Measurements from ENCODE around the gene CTIF.

CTIF gene

DNA sequence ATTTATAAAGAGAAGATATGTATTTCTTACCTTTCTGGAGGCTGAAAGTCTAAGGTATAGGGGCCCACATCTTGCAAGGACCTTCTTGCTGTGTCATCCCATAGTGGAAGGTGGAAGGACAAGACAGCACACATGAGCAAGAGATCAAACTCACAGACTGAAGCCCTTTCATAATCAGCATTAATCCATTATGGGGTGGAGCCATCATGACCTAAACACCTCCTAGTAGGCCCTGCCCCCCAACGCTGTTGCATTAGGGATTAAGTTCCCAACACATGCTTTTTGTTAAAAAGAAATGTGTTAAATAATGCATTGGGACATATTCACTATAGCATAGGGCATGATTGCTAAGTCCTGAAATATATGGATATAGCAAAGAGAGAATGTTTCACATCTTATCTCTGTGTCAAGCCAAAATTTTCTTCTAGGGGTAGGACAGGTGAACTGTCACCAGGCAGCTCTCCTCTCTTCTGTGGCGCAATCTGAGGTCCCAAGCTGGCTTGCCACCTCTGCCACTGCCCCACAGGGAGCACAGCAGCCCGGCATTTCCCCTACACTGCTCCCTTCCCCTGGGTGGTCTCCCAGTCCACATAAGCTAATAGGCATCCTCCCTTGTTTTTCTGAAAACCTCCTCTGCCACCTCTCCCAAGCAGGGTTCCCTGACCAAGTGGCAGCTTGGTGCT, 8.3 kb upstream of the CTIF start:
- DNase-seq (ENCODE audit: low read depth, low spot score), result no peak
- Histone ChIP-seq H3K27ac (no peak overlapping the region), H3K9me3 (ENCODE audit: low read depth, low read length) (no peaks in the 10 kb centered on the region), H3K9ac (ENCODE audit: insufficient read length) (no peak overlapping the region), H3K36me3 (ENCODE audit: insufficient read depth, low read length) (no peaks in the 10 kb centered on the region), H3K4me3 (no peak overlapping the region)
- TF ChIP-seq EZH2 (IDR thresholded peaks at IDR 0.05), result no peak
- TF ChIP-seq POLR2AphosphoS5 (IDR thresholded peaks at IDR 0.05; ENCODE audit: borderline replicate concordance, low read depth, low read length), result no peak
- TF ChIP-seq FOXP2 (optimal IDR thresholded peaks at IDR 0.05; ENCODE audit: control extremely low read depth, extremely low read length, insufficient read depth), result no peak

DNA sequence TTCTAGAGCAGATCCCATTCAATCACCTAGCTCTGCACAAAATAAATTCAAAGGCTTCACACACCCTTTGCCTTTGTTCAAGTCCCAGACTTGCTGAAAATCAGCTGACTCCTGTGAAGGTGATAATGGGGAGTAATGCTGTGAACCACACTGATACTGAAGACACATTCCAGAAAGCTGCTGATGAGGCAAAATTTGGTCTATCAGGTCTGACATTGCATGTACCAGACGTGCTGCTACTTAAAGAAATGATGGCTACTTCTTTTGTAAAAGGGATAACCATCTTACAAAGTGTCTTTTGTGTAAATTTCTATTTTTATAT, 7.8 kb upstream of the CTIF start:
- no peaks in the 10 kb centered on the region for H3K9me3 ChIP-seq (ENCODE audit: low read depth, low read length)
- TF ChIP-seq POLR2AphosphoS5 (IDR thresholded peaks at IDR 0.05; ENCODE audit: borderline replicate concordance, low read depth, low read length) (no peak), FOXP2 (optimal IDR thresholded peaks at IDR 0.05; ENCODE audit: control extremely low read depth, extremely low read length, insufficient read depth) (no peak), EZH2 (IDR thresholded peaks at IDR 0.05) (no peak)
- DNase-seq (ENCODE audit: low read depth, low spot score), result no peak
- H3K9ac ChIP-seq (ENCODE audit: insufficient read length), result no peak overlapping the region
- no peak overlapping the region for H3K27ac ChIP-seq
- H3K36me3 ChIP-seq (ENCODE audit: insufficient read depth, low read length), result no peaks in the 10 kb centered on the region
- no peak overlapping the region for H3K4me3 ChIP-seq

DNA sequence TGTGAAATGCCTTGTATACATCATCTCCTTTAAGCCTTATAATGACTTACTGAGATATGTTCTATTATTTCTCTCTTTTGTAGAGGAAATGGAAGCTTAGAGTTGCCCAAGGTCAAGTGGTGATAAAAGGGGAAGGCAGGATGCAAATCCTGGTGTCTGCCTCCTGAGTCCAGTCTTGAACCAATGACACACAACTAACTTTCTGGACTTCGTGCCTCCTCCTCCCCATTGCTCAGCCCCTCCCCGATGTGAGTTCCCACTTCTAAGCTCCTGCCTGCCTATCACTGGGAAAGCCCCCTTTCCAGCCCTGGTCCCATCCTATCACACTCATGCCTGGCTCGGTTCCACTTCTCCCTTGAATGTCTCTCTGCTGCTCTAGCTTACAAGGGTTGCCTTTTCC, 6.9 kb upstream of the CTIF start:
- no peaks in the 10 kb centered on the region for H3K9me3 ChIP-seq (ENCODE audit: low read depth, low read length)
- TF ChIP-seq POLR2AphosphoS5 (IDR thresholded peaks at IDR 0.05; ENCODE audit: borderline replicate concordance, low read depth, low read length) (no peak), EZH2 (IDR thresholded peaks at IDR 0.05) (no peak), FOXP2 (optimal IDR thresholded peaks at IDR 0.05; ENCODE audit: control extremely low read depth, extremely low read length, insufficient read depth) (no peak)
- no peaks in the 10 kb centered on the region for H3K36me3 ChIP-seq (ENCODE audit: insufficient read depth, low read length)
- no peak overlapping the region for H3K9ac ChIP-seq (ENCODE audit: insufficient read length)
- H3K27ac ChIP-seq, result no peak overlapping the region
- no peak overlapping the region for H3K4me3 ChIP-seq
- DNase-seq (ENCODE audit: low read depth, low spot score), result no peak

DNA sequence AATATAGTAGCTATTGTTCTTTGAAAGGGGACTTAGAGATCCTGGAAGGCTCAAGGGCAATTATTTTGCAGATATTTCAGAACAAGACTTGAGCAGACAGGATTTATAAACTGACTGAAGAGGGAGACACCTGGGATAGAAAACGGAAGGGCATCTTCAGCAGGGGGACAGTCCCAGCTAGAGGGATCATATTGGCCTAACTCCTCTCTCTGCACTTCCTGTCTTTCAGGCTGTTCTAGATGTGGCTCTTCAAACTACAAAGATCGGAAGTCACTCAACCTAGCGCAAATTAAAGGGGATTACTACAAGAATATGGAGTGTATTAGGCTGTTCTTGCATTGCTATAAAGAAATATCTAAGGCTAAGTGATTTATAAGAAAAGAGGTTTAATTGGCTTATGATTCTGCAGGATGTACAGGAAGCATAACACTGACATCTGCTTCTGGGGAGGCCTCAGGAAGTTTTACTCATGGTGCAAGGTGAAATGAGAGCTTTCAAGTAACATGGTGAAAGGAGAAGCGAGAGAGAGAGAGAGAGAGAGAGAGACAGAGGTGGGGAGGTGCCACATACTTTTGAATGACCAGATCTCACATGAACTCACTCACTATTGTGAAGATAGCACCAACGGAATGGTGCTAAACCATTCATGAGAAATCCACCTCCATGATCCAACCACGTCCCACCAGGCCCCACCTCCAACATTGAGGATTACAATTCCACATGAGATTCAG, 5.3 kb upstream of the CTIF start:
- TF ChIP-seq EZH2 (IDR thresholded peaks at IDR 0.05) (no peak), FOXP2 (optimal IDR thresholded peaks at IDR 0.05; ENCODE audit: control extremely low read depth, extremely low read length, insufficient read depth) (no peak), POLR2AphosphoS5 (IDR thresholded peaks at IDR 0.05; ENCODE audit: borderline replicate concordance, low read depth, low read length) (no peak)
- no peaks in the 10 kb centered on the region for H3K9me3 ChIP-seq (ENCODE audit: low read depth, low read length)
- no peak for DNase-seq (ENCODE audit: low read depth, low spot score)
- H3K36me3 ChIP-seq (ENCODE audit: insufficient read depth, low read length), result no peaks in the 10 kb centered on the region
- H3K9ac ChIP-seq (ENCODE audit: insufficient read length), result no peak overlapping the region
- H3K27ac ChIP-seq, result no peak overlapping the region
- H3K4me3 ChIP-seq, result no peak overlapping the region

DNA sequence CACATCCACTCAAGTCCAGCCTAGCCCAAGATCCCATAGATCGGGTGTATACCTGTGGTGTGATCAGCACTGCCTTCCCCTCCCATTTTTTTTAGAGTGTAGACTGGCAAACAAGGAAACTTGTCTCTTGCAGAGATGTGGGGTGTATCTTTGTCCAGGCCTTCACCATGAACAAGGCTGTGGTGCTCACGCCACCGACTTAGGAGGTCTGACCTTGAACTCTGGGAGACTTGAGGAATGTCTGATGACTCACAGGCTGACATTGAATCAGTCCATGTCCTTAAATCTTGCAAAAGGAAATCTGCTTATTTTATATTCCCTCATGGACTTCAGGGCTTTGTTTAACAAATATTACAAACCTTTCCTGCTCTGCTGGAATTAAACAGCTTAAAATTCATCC, 4.5 kb upstream of the CTIF start:
- Histone ChIP-seq H3K4me3 (no peak overlapping the region), H3K9ac (ENCODE audit: insufficient read length) (no peak overlapping the region), H3K9me3 (ENCODE audit: low read depth, low read length) (no peaks in the 10 kb centered on the region), H3K36me3 (ENCODE audit: insufficient read depth, low read length) (no peaks in the 10 kb centered on the region), H3K27ac (no peak overlapping the region)
- TF ChIP-seq POLR2AphosphoS5 (IDR thresholded peaks at IDR 0.05; ENCODE audit: borderline replicate concordance, low read depth, low read length), result no peak
- TF ChIP-seq FOXP2 (optimal IDR thresholded peaks at IDR 0.05; ENCODE audit: control extremely low read depth, extremely low read length, insufficient read depth), result no peak
- no peak for TF ChIP-seq EZH2 (IDR thresholded peaks at IDR 0.05)
- DNase-seq (ENCODE audit: low read depth, low spot score), result no peak

DNA sequence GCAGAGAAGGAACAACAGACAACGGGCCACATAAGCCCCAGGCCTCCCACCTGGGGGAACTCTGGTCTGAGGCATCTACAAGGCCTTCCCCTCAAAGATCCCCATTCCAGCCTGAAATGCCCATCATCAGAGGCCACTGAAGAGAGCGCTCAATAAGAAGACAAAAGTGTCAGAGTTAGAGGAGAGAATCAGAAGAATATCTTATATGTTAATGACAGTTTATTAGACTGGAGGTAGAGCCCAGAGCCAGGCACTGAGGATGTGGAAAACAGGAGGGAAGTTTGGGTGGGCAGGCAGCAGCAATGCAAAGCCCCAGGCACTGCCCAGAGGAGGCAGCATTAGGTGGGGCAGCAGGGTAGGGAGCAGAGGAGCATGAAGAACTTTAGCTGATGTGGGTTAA, 2.9 kb upstream of the CTIF start:
- Histone ChIP-seq H3K9me3 (ENCODE audit: low read depth, low read length) (no peaks in the 10 kb centered on the region), H3K9ac (ENCODE audit: insufficient read length) (no peak overlapping the region), H3K36me3 (ENCODE audit: insufficient read depth, low read length) (no peaks in the 10 kb centered on the region), H3K4me3 (no peak overlapping the region), H3K27ac (no peak overlapping the region)
- no peak for DNase-seq (ENCODE audit: low read depth, low spot score)
- TF ChIP-seq EZH2 (IDR thresholded peaks at IDR 0.05) (no peak), POLR2AphosphoS5 (IDR thresholded peaks at IDR 0.05; ENCODE audit: borderline replicate concordance, low read depth, low read length) (no peak), FOXP2 (optimal IDR thresholded peaks at IDR 0.05; ENCODE audit: control extremely low read depth, extremely low read length, insufficient read depth) (no peak)

DNA sequence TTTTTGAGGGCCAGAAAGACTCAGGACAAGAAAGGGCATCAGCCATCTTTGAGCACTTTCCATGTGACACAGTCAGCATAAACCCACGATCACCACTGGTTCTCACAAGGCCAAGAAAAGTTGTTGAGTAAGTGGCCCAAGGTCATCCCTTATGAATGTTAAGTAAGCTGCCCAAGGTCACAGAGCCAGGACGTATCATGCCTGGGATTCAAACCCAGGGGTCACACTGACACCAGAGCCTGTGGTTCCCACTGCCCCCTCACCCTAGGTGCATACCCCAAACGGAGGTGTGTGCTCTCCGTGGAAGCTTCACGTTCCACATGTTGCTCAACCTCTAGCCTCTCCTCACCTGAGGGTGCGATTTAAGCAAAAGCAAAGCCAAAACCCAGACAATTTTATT, 2.3 kb upstream of the CTIF start:
- no peaks in the 10 kb centered on the region for H3K9me3 ChIP-seq (ENCODE audit: low read depth, low read length)
- no peak overlapping the region for H3K27ac ChIP-seq
- no peak overlapping the region for H3K4me3 ChIP-seq
- DNase-seq (ENCODE audit: low read depth, low spot score), result no peak
- TF ChIP-seq POLR2AphosphoS5 (IDR thresholded peaks at IDR 0.05; ENCODE audit: borderline replicate concordance, low read depth, low read length) (no peak), FOXP2 (optimal IDR thresholded peaks at IDR 0.05; ENCODE audit: control extremely low read depth, extremely low read length, insufficient read depth) (no peak), EZH2 (IDR thresholded peaks at IDR 0.05) (no peak)
- no peak overlapping the region for H3K9ac ChIP-seq (ENCODE audit: insufficient read length)
- H3K36me3 ChIP-seq (ENCODE audit: insufficient read depth, low read length), result no peaks in the 10 kb centered on the region

DNA sequence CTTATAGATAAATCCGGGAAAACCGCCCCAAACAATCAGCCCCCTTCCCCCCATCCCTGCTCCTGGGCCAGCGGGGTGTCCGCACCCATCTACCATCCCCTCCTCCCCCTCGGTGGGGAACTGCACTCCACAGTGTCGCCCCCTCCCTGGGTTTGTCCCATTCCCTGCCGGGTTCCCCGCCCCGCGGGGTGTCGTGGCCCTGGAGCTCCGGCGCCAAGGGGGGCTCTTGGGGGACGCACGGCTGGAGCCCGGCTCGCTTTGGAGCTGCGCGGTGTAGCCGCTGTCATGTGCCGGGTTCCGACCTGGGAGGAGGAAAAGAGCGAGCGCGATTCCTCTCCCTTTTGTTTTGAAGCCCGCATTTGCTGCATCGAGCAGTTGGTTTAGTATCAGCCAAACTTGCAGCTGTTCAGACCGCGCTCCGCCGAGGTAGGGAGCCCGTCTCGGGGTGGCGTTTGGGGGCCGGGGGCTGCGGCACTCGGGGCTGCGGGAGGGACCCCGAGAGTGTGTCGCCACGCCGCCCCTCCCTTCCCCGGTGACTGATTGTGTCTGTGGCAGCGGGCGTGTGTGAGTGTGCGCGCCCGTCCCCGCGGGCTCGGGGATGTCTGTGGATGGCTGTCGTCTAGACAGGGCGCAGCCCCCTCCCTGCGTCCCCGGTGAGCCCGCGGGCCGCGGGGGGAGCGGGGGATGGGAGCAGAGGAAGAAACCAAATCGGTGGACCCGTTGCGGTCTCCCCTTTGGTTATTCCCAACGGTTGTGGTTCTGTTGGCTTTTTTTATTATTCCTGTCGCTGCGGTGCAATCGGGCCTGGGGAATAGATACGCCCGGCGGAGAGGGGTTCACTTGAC, 797 bp downstream of the CTIF start:
- no peak for TF ChIP-seq POLR2AphosphoS5 (IDR thresholded peaks at IDR 0.05; ENCODE audit: borderline replicate concordance, low read depth, low read length)
- TF ChIP-seq EZH2 (IDR thresholded peaks at IDR 0.05), result no peak
- no peak for TF ChIP-seq FOXP2 (optimal IDR thresholded peaks at IDR 0.05; ENCODE audit: control extremely low read depth, extremely low read length, insufficient read depth)
- no peaks in the 10 kb centered on the region for H3K9me3 ChIP-seq (ENCODE audit: low read depth, low read length)
- no peak for DNase-seq (ENCODE audit: low read depth, low spot score)
- H3K36me3 ChIP-seq (ENCODE audit: insufficient read depth, low read length), result no peaks in the 10 kb centered on the region
- peak overlapping the region; percentile 79 for H3K9ac ChIP-seq (ENCODE audit: insufficient read length)
- H3K27ac ChIP-seq, result no peak overlapping the region
- peak overlapping the region; percentile 80 for H3K4me3 ChIP-seq
